ENCODE data around the gene MAP7D1.

- TF ChIP-seq CTCF (IDR thresholded peaks at IDR 0.05; ENCODE audit: poor library complexity), result no peak
- TF ChIP-seq EZH2 (IDR thresholded peaks at IDR 0.05; ENCODE audit: borderline replicate concordance), result no peak
Observed at GRCh38 chr1:36212782-36213181, 56.8 kb downstream of the MAP7D1 start.

Measured in hepatocyte (in vitro differentiated cells).